GM10248 (cell line): ENCODE results near the gene IFITM1.

Source experiments
- CTCF ChIA-PET: fragments of 300-600 bp; sonication (Branson Sonifier 250); formaldehyde crosslinking; extraction: SDS; loops from one replicate; lab custom pipeline; 2021; ENCODE audit warnings: antibody characterized with exemption; lab: Yijun Ruan, JAX
- POLR2A ChIA-PET: fragments of 350-650 bp; sonication (Branson Sonifier 250); formaldehyde crosslinking; extraction: SDS; loops from one replicate; lab custom pipeline; 2020; ENCODE audit warnings: antibody characterized with exemption; lab: Yijun Ruan, JAX
- DNase-seq: peaks from one replicate; pipeline ENCODE4 v3.0.0; 2012; ENCODE audit errors: extremely low spot score
- TF ChIP-seq, protein P1 (sequence below): IDR thresholded peaks from 2 replicates; pipeline ENCODE4 v1.5.1; 2012; ENCODE audit warnings: mild to moderate bottlenecking, low read depth; ENCODE audit errors: extremely low read depth, missing control alignments, control extremely low read depth

IFITM1 gene

DNA sequence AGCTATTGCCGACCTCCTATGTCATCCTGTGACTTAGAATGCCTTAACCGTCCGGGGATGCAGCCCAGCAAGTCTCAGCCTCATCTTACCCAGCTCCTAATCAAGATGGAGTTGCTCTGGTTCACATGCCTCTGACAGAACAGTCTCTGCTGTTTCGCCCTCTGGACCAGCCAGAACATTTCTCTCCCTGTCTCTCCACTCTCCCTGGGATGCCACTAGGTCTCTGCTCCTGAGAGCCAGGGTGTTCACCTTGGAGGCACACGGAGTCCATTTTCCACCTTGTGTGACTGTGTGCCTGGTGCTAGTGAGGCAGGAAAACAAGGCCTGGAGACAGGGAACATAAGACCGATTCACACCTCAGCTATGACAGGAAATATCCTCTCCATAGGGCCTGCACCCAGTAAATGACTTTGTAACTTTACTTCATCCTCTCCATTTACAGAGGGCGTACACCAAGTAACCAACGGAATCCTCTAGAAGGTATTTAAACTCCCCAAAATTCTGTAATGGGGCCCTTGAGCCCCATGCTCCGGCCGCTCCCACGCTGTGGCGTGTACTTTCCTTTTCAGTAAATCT, 38.7 kb downstream of the IFITM1 start:
- ChIA-PET POLR2A (interaction anchor here (0.7 kb wide), 1 partner anchor 52 kb away, joined by 3 read pairs; no protein-coding TSS in a partner anchor), CTCF (interaction anchor here (1.3 to 1.8 kb wide), 4 partner anchors 10 to 102 kb away, joined by 3 to 8 read pairs (median 4); no protein-coding TSS in a partner anchor)
- TF ChIP-seq, protein P1, sequence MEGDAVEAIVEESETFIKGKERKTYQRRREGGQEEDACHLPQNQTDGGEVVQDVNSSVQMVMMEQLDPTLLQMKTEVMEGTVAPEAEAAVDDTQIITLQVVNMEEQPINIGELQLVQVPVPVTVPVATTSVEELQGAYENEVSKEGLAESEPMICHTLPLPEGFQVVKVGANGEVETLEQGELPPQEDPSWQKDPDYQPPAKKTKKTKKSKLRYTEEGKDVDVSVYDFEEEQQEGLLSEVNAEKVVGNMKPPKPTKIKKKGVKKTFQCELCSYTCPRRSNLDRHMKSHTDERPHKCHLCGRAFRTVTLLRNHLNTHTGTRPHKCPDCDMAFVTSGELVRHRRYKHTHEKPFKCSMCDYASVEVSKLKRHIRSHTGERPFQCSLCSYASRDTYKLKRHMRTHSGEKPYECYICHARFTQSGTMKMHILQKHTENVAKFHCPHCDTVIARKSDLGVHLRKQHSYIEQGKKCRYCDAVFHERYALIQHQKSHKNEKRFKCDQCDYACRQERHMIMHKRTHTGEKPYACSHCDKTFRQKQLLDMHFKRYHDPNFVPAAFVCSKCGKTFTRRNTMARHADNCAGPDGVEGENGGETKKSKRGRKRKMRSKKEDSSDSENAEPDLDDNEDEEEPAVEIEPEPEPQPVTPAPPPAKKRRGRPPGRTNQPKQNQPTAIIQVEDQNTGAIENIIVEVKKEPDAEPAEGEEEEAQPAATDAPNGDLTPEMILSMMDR, result no peak
- no peak for DNase-seq

DNA sequence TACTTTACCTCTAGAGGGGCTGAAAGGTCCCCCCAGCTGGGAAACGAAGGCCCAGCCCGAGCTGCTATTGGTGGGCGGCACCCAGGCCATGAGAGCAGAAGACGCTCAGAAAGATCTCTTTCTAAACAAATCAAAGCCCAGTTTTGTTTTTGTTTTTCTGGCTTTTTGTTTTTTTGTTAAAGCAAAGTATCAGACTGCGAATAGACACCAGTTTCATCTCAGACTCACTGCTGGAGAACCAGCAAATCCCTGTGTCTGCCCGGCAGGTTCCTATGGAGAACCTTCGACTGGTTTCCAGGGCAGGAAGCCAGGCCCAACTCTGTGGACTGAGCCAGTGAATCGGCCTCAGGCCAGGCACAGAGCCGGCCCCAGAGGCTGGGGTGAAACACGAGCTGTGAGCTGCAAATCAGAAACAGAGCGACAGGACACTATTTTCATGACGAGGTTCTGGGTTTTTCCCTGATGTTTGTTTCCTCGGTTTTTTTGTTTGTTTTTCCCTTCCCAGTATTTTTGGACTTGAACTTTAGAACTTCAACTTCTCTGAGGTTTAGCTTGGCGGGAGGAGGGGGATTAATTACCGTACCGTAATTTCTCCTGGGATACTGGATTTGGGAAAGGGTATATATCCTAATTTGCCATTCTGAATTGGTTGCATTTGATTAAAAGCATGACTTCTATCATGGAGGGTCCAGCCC, 39.5 kb downstream of the IFITM1 start:
- ChIA-PET CTCF (interaction anchor here (1.3 to 1.8 kb wide), 3 partner anchors 11 to 103 kb away, joined by 3 to 8 read pairs (median 4); no protein-coding TSS in a partner anchor), POLR2A (no interaction called here)
- TF ChIP-seq, protein P1, result no peak
- DNase-seq, result no peak

DNA sequence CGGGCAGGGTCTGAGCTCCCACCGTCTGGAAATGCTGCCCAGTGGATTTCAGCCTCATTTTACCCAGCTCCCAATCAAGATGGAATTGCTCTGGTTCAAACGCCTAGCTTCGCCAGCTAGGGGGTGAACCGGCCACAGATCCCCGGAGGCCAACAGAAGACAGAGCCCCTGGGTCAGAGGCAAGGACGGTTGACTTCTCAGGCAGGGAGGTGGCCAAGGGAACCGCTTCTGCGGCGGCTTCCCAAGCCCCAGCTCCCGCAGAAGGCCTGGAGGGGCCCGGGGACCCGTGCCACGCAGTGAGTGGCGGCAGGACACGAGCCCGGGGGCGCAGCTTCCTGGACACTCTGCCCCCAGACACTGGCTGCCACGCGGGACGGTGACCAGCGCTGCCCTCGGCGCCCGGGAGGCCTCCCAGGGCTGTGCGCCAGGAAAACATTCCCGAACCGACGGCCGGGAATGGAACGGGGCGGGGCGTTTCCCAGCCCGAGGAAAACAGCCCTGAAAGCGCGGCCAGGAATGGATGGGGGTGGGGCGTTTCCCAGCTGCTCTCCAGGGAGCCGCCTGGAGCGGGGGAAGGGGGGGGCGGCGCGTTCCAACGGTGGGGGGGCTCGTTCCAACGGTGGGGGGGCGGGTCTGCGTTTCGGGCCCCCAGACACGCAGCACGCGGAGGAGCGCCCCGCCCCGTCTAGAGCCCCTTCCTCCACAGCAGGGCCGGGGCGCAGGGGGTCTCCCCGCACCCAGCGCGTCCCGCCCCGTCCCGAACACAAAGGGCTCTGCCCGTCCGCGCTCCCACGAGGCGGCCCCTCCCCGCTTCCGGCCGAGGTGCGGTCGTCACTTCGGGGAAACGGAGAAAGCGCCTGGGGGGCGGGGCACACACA, 42.0 kb downstream of the IFITM1 start:
- CTCF ChIA-PET, result interaction anchor here (0.8 to 2.3 kb wide), 13 partner anchors 8 to 148 kb away, joined by 3 to 18 read pairs (median 4); partner anchors contain the start of genes BET1L and RIC8A
- TF ChIP-seq, protein P1, result no peak
- peak; percentile 89 for DNase-seq

DNA sequence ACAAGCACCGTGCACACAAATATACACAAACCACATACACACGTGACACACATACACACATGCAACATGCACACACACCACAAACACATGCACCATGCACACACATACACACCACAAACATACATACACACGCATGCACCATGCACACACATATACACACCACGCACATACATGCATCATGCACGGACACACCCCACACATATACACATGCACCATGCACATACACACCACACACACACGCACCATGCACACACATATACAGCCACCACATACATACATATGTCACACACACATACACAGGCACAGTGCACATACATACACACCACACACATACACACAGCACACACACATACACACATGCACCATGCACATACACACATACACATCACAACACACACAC, 42.8 kb downstream of the IFITM1 start:
- TF ChIP-seq, protein P1, result no peak
- CTCF ChIA-PET, result interaction anchor here (2.3 kb wide), 1 partner anchor 106 kb away, joined by 18 read pairs; no protein-coding TSS in a partner anchor
- POLR2A ChIA-PET, result no interaction called here
- no peak for DNase-seq

More for the DNA sequence above, 42.0 kb downstream of the IFITM1 start:
- POLR2A ChIA-PET, result interaction anchor here (0.6 to 1.6 kb wide), 5 partner anchors 17 to 151 kb away, joined by 3 to 9 read pairs (median 5); no protein-coding TSS in a partner anchor

DNA sequence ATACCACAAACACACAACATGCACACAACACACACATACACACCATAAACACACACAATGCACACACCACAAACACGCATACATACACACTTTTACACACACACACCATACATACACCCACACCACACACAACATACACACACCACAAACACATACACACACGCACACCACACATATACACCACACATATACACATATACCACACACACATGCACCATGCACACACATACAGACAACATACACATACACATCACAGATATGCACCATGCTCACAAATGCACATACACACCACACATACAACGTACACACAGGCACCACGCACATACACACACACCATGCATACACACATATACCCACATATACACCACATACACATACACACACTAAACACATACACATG, 43.7 kb downstream of the IFITM1 start:
- TF ChIP-seq, protein P1, result no peak
- CTCF ChIA-PET, result no interaction called here
- POLR2A ChIA-PET, result no interaction called here
- no peak for DNase-seq
